ENCODE measurements around the gene KCNH6.

KCNH6 gene

GRCh38 chr17:63500543-63501390 lies 22.4 kb upstream of the KCNH6 start:
- Histone ChIP-seq H3K9ac (ENCODE audit: low read depth, low read length) (no peak overlapping the region), H3K36me3 (ENCODE audit: insufficient read depth, low read length) (no peaks in the 10 kb centered on the region), H3K4me2 (ENCODE audit: insufficient read depth, low read length) (no peak overlapping the region), H3K9me3 (ENCODE audit: insufficient read depth, low read length, severe bottlenecking) (no peaks in the 10 kb centered on the region), H3K27me3 (ENCODE audit: insufficient read depth, low read length, poor library complexity) (no peaks in the 10 kb centered on the region), H4K20me1 (ENCODE audit: insufficient read depth, low read length) (no peaks in the 10 kb centered on the region), H3K27ac (ENCODE audit: low read length) (no peak overlapping the region), H3K4me3 (ENCODE audit: low read depth in 1 of 2, low read length in 2 of 2) (no peak overlapping the region), H3K79me2 (ENCODE audit: insufficient read depth, low read length) (no peaks in the 10 kb centered on the region), H3K4me1 (ENCODE audit: insufficient read depth, low read length) (no peaks in the 10 kb centered on the region), H2AFZ (ENCODE audit: low read depth, low read length) (no peak overlapping the region)
- DNase-seq (no peak), ATAC-seq (ENCODE audit: insufficient read depth, low read depth) (no peak)
- TF ChIP-seq EZH2 (IDR thresholded peaks at IDR 0.05; ENCODE audit: borderline replicate concordance, low read depth, low read length, severe bottlenecking) (no peak), CTCF (IDR thresholded peaks at IDR 0.05; ENCODE audit: borderline replicate concordance, extremely low read depth, low read length, poor library complexity, severe bottlenecking) (no peak)

GRCh38 chr17:63503341-63503705 lies 19.8 kb upstream of the KCNH6 start:
- no peaks in the 10 kb centered on the region for H3K4me1 ChIP-seq (ENCODE audit: insufficient read depth, low read length)
- H3K9ac ChIP-seq (ENCODE audit: low read depth, low read length) = no peak overlapping the region
- H3K79me2 ChIP-seq (ENCODE audit: insufficient read depth, low read length) = no peaks in the 10 kb centered on the region
- DNase-seq = no peak
- TF ChIP-seq EZH2 (IDR thresholded peaks at IDR 0.05; ENCODE audit: borderline replicate concordance, low read depth, low read length, severe bottlenecking) = no peak
- TF ChIP-seq CTCF (IDR thresholded peaks at IDR 0.05; ENCODE audit: borderline replicate concordance, extremely low read depth, low read length, poor library complexity, severe bottlenecking) = no peak
- no peaks in the 10 kb centered on the region; the same call in 1 of the 2 replicates for H4K20me1 ChIP-seq (ENCODE audit: insufficient read depth, low read length)
- no peak overlapping the region for H3K4me2 ChIP-seq (ENCODE audit: insufficient read depth, low read length)
- H3K27me3 ChIP-seq (ENCODE audit: insufficient read depth, low read length, poor library complexity) = no peaks in the 10 kb centered on the region
- no peak for ATAC-seq (ENCODE audit: insufficient read depth, low read depth)
- no peak overlapping the region for H2AFZ ChIP-seq (ENCODE audit: low read depth, low read length)
- H3K9me3 ChIP-seq (ENCODE audit: insufficient read depth, low read length, severe bottlenecking) = no peaks in the 10 kb centered on the region
- H3K4me3 ChIP-seq (ENCODE audit: low read depth in 1 of 2, low read length in 2 of 2) = no peak overlapping the region
- no peak overlapping the region for H3K27ac ChIP-seq (ENCODE audit: low read length)
- no peaks in the 10 kb centered on the region for H3K36me3 ChIP-seq (ENCODE audit: insufficient read depth, low read length)

GRCh38 chr17:63504261-63504660 lies 18.9 kb upstream of the KCNH6 start:
- Histone ChIP-seq H3K4me3 (ENCODE audit: low read depth in 1 of 2, low read length in 2 of 2) (no peak overlapping the region), H4K20me1 (ENCODE audit: insufficient read depth, low read length) (no peaks in the 10 kb centered on the region; the same call in 1 of the 2 replicates), H3K9ac (ENCODE audit: low read depth, low read length) (no peak overlapping the region), H3K4me1 (ENCODE audit: insufficient read depth, low read length) (no peaks in the 10 kb centered on the region), H3K27me3 (ENCODE audit: insufficient read depth, low read length, poor library complexity) (no peaks in the 10 kb centered on the region), H3K4me2 (ENCODE audit: insufficient read depth, low read length) (no peak overlapping the region), H3K27ac (ENCODE audit: low read length) (no peak overlapping the region), H3K79me2 (ENCODE audit: insufficient read depth, low read length) (no peaks in the 10 kb centered on the region), H2AFZ (ENCODE audit: low read depth, low read length) (no peak overlapping the region), H3K9me3 (ENCODE audit: insufficient read depth, low read length, severe bottlenecking) (no peaks in the 10 kb centered on the region), H3K36me3 (ENCODE audit: insufficient read depth, low read length) (no peaks in the 10 kb centered on the region)
- TF ChIP-seq EZH2 (IDR thresholded peaks at IDR 0.05; ENCODE audit: borderline replicate concordance, low read depth, low read length, severe bottlenecking) (no peak), CTCF (IDR thresholded peaks at IDR 0.05; ENCODE audit: borderline replicate concordance, extremely low read depth, low read length, poor library complexity, severe bottlenecking) (no peak)
- DNase-seq (no peak), ATAC-seq (ENCODE audit: insufficient read depth, low read depth) (no peak)

Data from DND-41 (cell line).